ENCODE results near the gene DNASE1L1.

Gene DNASE1L1

GRCh38 chrX:154443479-154443910, 34.4 kb upstream of the DNASE1L1 start:
- no peak for ATAC-seq (replicated peaks; ENCODE audit: extremely low read depth, poor library complexity, severe bottlenecking)
- H3K27ac Mint-ChIP-seq (ENCODE audit: low read depth), result peak overlapping the region; percentile 78
- H3K4me1 Mint-ChIP-seq, result peaks cover 16% of the 10 kb centered on the region
- no peaks in the 10 kb centered on the region for H3K27me3 Mint-ChIP-seq
- H3K36me3 Mint-ChIP-seq (ENCODE audit: insufficient read depth), result peaks cover 12% of the 10 kb centered on the region
- DNase-seq (ENCODE audit: low spot score in 2 of 2), result no peak
- H3K4me3 Mint-ChIP-seq, result peak overlapping the region; percentile 79
- no peaks in the 10 kb centered on the region for H3K9me3 Mint-ChIP-seq

GRCh38 chrX:154441984-154442707, 33.1 kb upstream of the DNASE1L1 start:
- Mint-ChIP-seq H3K4me3 (no peak overlapping the region), H3K4me1 (peaks cover 20% of the 10 kb centered on the region), H3K27me3 (no peaks in the 10 kb centered on the region), H3K27ac (ENCODE audit: low read depth) (no peak overlapping the region), H3K9me3 (no peaks in the 10 kb centered on the region), H3K36me3 (ENCODE audit: insufficient read depth) (peaks cover 15% of the 10 kb centered on the region)
- DNase-seq (ENCODE audit: low spot score in 2 of 2) (no peak), ATAC-seq (replicated peaks; ENCODE audit: extremely low read depth, poor library complexity, severe bottlenecking) (no peak)

- ATAC-seq (replicated peaks; ENCODE audit: extremely low read depth, poor library complexity, severe bottlenecking) (no peak), DNase-seq (ENCODE audit: low spot score in 2 of 2) (no peak)
- Mint-ChIP-seq H3K4me3 (no peak overlapping the region), H3K4me1 (peaks cover 15% of the 10 kb centered on the region), H3K27me3 (no peaks in the 10 kb centered on the region), H3K9me3 (no peaks in the 10 kb centered on the region), H3K36me3 (ENCODE audit: insufficient read depth) (peaks cover 15% of the 10 kb centered on the region), H3K27ac (ENCODE audit: low read depth) (no peak overlapping the region)
Observed at GRCh38 chrX:154441564-154441963, 32.5 kb upstream of the DNASE1L1 start.

- ATAC-seq (replicated peaks; ENCODE audit: extremely low read depth, poor library complexity, severe bottlenecking) (no peak), DNase-seq (ENCODE audit: low spot score in 2 of 2) (no peak)
- Mint-ChIP-seq H3K4me3 (no peak overlapping the region), H3K27me3 (no peaks in the 10 kb centered on the region), H3K9me3 (no peaks in the 10 kb centered on the region), H3K36me3 (ENCODE audit: insufficient read depth) (peaks cover 20% of the 10 kb centered on the region), H3K4me1 (peaks cover 19% of the 10 kb centered on the region), H3K27ac (ENCODE audit: low read depth) (no peak overlapping the region)
Observed at GRCh38 chrX:154440623-154441357, 31.7 kb upstream of the DNASE1L1 start.

GRCh38 chrX:154439841-154440240, 30.8 kb upstream of the DNASE1L1 start:
- Mint-ChIP-seq H3K36me3 (ENCODE audit: insufficient read depth) (peaks cover 24% of the 10 kb centered on the region), H3K4me1 (peaks cover 21% of the 10 kb centered on the region), H3K9me3 (no peaks in the 10 kb centered on the region), H3K4me3 (no peak overlapping the region), H3K27ac (ENCODE audit: low read depth) (no peak overlapping the region), H3K27me3 (no peaks in the 10 kb centered on the region)
- ATAC-seq (replicated peaks; ENCODE audit: extremely low read depth, poor library complexity, severe bottlenecking) (no peak), DNase-seq (ENCODE audit: low spot score in 2 of 2) (no peak)

GRCh38 chrX:154437971-154438893, 29.2 kb upstream of the DNASE1L1 start:
- DNase-seq (ENCODE audit: low spot score in 2 of 2) (no peak), ATAC-seq (replicated peaks; ENCODE audit: extremely low read depth, poor library complexity, severe bottlenecking) (no peak)
- Mint-ChIP-seq H3K4me1 (peaks cover 18% of the 10 kb centered on the region), H3K9me3 (no peaks in the 10 kb centered on the region), H3K36me3 (ENCODE audit: insufficient read depth) (peaks cover 24% of the 10 kb centered on the region), H3K27ac (ENCODE audit: low read depth) (peak overlapping the region; percentile 86), H3K27me3 (no peaks in the 10 kb centered on the region), H3K4me3 (peak overlapping the region; percentile 83)

GRCh38 chrX:154436983-154437752, 28.1 kb upstream of the DNASE1L1 start, which contains the start of gene GDI1:
TSS of gene GDI1 (plus strand) at chrX:154437154. CDS start at chrX:154437255, 101 bp downstream.
- peaks cover 17% of the 10 kb centered on the region for H3K4me1 Mint-ChIP-seq
- peak within 1 kb of the TSS; percentile 86 for H3K27ac Mint-ChIP-seq (ENCODE audit: low read depth)
- no peaks in the 10 kb centered on the region for H3K9me3 Mint-ChIP-seq
- no peaks in the 10 kb centered on the region for H3K27me3 Mint-ChIP-seq
- ATAC-seq (replicated peaks; ENCODE audit: extremely low read depth, poor library complexity, severe bottlenecking), result peak; percentile 50
- H3K36me3 Mint-ChIP-seq (ENCODE audit: insufficient read depth), result peaks cover 24% of the 10 kb centered on the region
- peak; percentile 24 to 42 for DNase-seq (ENCODE audit: low spot score in 2 of 2)
- H3K4me3 Mint-ChIP-seq, result peak within 1 kb of the TSS; percentile 83

GRCh38 chrX:154436374-154436982, 27.4 kb upstream of the DNASE1L1 start:
- H3K4me1 Mint-ChIP-seq, result peaks cover 20% of the 10 kb centered on the region
- DNase-seq (ENCODE audit: low spot score in 2 of 2), result peak in 1 of 2 donors; percentile 21
- peak; percentile 47 for ATAC-seq (replicated peaks; ENCODE audit: extremely low read depth, poor library complexity, severe bottlenecking)
- no peaks in the 10 kb centered on the region for H3K9me3 Mint-ChIP-seq
- peak overlapping the region; percentile 83 for H3K4me3 Mint-ChIP-seq
- no peaks in the 10 kb centered on the region for H3K27me3 Mint-ChIP-seq
- H3K27ac Mint-ChIP-seq (ENCODE audit: low read depth), result peak overlapping the region; percentile 86
- H3K36me3 Mint-ChIP-seq (ENCODE audit: insufficient read depth), result peaks cover 24% of the 10 kb centered on the region

GRCh38 chrX:154435171-154435733, 26.2 kb upstream of the DNASE1L1 start:
- H3K4me1 Mint-ChIP-seq, result peaks cover 29% of the 10 kb centered on the region
- no peaks in the 10 kb centered on the region for H3K27me3 Mint-ChIP-seq
- DNase-seq (ENCODE audit: low spot score in 2 of 2) (no peak), ATAC-seq (replicated peaks; ENCODE audit: extremely low read depth, poor library complexity, severe bottlenecking) (no peak)
- H3K4me3 Mint-ChIP-seq, result no peak overlapping the region
- H3K27ac Mint-ChIP-seq (ENCODE audit: low read depth), result no peak overlapping the region
- H3K36me3 Mint-ChIP-seq (ENCODE audit: insufficient read depth), result peaks cover 22% of the 10 kb centered on the region
- H3K9me3 Mint-ChIP-seq, result no peaks in the 10 kb centered on the region

GRCh38 chrX:154434394-154435168, 25.5 kb upstream of the DNASE1L1 start:
- no peak overlapping the region for H3K4me3 Mint-ChIP-seq
- no peaks in the 10 kb centered on the region for H3K27me3 Mint-ChIP-seq
- peaks cover 34% of the 10 kb centered on the region for H3K4me1 Mint-ChIP-seq
- DNase-seq (ENCODE audit: low spot score in 2 of 2) (no peak), ATAC-seq (replicated peaks; ENCODE audit: extremely low read depth, poor library complexity, severe bottlenecking) (no peak)
- no peaks in the 10 kb centered on the region for H3K9me3 Mint-ChIP-seq
- no peak overlapping the region for H3K27ac Mint-ChIP-seq (ENCODE audit: low read depth)
- H3K36me3 Mint-ChIP-seq (ENCODE audit: insufficient read depth), result peaks cover 22% of the 10 kb centered on the region

- no peak for ATAC-seq (replicated peaks; ENCODE audit: extremely low read depth, poor library complexity, severe bottlenecking)
- no peak for DNase-seq (ENCODE audit: low spot score in 2 of 2)
- H3K4me1 Mint-ChIP-seq, result peaks cover 35% of the 10 kb centered on the region
- no peak overlapping the region for H3K4me3 Mint-ChIP-seq
- peaks cover 19% of the 10 kb centered on the region for H3K36me3 Mint-ChIP-seq (ENCODE audit: insufficient read depth)
- no peaks in the 10 kb centered on the region for H3K9me3 Mint-ChIP-seq
- no peaks in the 10 kb centered on the region for H3K27me3 Mint-ChIP-seq
- H3K27ac Mint-ChIP-seq (ENCODE audit: low read depth), result no peak overlapping the region
Observed at GRCh38 chrX:154433605-154434004, 24.6 kb upstream of the DNASE1L1 start.
